HepG2 (cell line): ENCODE measurements around the gene EZH1. TPM values are rescaled to one million over a fixed set of nuclear protein-coding genes. Genes with fewer than 3 reads are reported as not detected.

ENCODE experiments used
- ATAC-seq: fragments of 200-7000 bp; cut with Tn5 transposase; 3 replicates; pipeline ENCODE4 v1.9.1; 2020; ENCODE audit warnings: mild to moderate bottlenecking, moderate library complexity
- BruUV-seq: library from RNA; stranded (reverse); fragments of 400-500 nt; replicated peaks from 2 replicates; lab custom pipeline; 2021; lab: Mats Ljungman, UMichigan
- CTCF ChIA-PET: fragments of 300-600 bp; formaldehyde crosslinking; extraction: SDS; loops from one replicate; lab custom pipeline; 2021; ENCODE audit warnings: low total read pairs, inconsistent platforms, low intra/inter-chr PET ratio; lab: Yijun Ruan, JAX
- POLR2A ChIA-PET: fragments of 350-600 bp; sonication (Branson Sonifier 250); formaldehyde crosslinking; loops from one replicate; lab custom pipeline; 2020; ENCODE audit warnings: antibody characterized with exemption, inconsistent platforms; lab: Yijun Ruan, JAX
- DNase-seq: peaks from one replicate; pipeline ENCODE4 v3.0.0-alpha.2; 2015; ENCODE audit warnings: low spot score
- FAIRE-seq: peaks from 3 replicates; lab custom pipeline; 2011; peaks lifted over from hg19 to GRCh38; lab: Jason Lieb, UNC
- H2AFZ ChIP-seq: one replicate; pipeline ENCODE4 v1.6.1; 2011; ENCODE audit warnings: low read length, inconsistent platforms
- H3K27ac ChIP-seq: fragments of 300-600 bp; 3 replicates; pipeline ENCODE4 v1.8.0; 2011; ENCODE audit warnings: mixed run types, mild to moderate bottlenecking, mixed read lengths, low read length, inconsistent platforms; ENCODE audit not compliant: insufficient read depth; ENCODE audit errors: extremely low read length
- H3K27me3 ChIP-seq, 2 experiments: fragments of 200-600 bp in 1 of 2; 2 replicates in 1 of 2; 3 replicates in 1 of 2; pipeline versions ENCODE4 v1.6.0 to v1.8.0; 2011; ENCODE audit warnings: low read length in 2 of 2, mild to moderate bottlenecking in 2 of 2, moderate library complexity in 2 of 2, inconsistent platforms in 1 of 2; ENCODE audit not compliant: insufficient read depth in 2 of 2, control insufficient read depth in 1 of 2
- H3K36me3 ChIP-seq, 2 experiments: fragments of 200-600 bp in 1 of 2; replicated peaks in 1 of 2; 2 replicates in 1 of 2; 3 replicates in 1 of 2; pipeline versions ENCODE4 v1.5.1 to v1.8.0; 2011; ENCODE audit warnings: low read length in 2 of 2, inconsistent platforms in 1 of 2; ENCODE audit not compliant: insufficient read depth in 2 of 2, control insufficient read depth in 1 of 2
- H3K4me1 ChIP-seq: 2 replicates; pipeline ENCODE4 v1.5.1; 2012; ENCODE audit warnings: low read length, inconsistent platforms; ENCODE audit not compliant: insufficient read depth
- H3K4me2 ChIP-seq: 2 replicates; pipeline ENCODE4 v1.6.0; 2011; ENCODE audit warnings: low read depth, low read length, inconsistent platforms
- H3K4me3 ChIP-seq, 3 experiments: fragments of 200-600 bp in 1 of 3; sonication (generic), shearing (Covaris generic) in 1 of 3; replicated peaks in 1 of 3; 2 replicates each; pipeline ENCODE4 v1.5.1; 2011 to 2016; ENCODE audit warnings: low read length in 3 of 3, inconsistent platforms in 2 of 3, low read depth in 2 of 3, mild to moderate bottlenecking in 2 of 3, control low read depth in 1 of 3, mixed read lengths in 1 of 3; ENCODE audit not compliant: insufficient read depth in 1 of 3
- H3K79me2 ChIP-seq: one replicate; pipeline ENCODE4 v1.6.1; 2011; ENCODE audit warnings: low read length, inconsistent platforms; ENCODE audit not compliant: insufficient read depth
- H3K9ac ChIP-seq: 2 replicates; pipeline ENCODE4 v1.6.0; 2011; ENCODE audit warnings: mild to moderate bottlenecking, low read depth, low read length, inconsistent platforms; ENCODE audit not compliant: insufficient read depth
- H3K9me3 ChIP-seq: 2 replicates; pipeline ENCODE4 v1.5.1; 2012; ENCODE audit warnings: mild to moderate bottlenecking, low read length
- H4K20me1 ChIP-seq: 2 replicates; pipeline ENCODE4 v1.6.0; 2011; ENCODE audit warnings: inconsistent platforms, mild to moderate bottlenecking, low read length, moderate library complexity; ENCODE audit not compliant: insufficient read depth
- HHEX ChIP-seq: IDR thresholded peaks from 2 replicates; pipeline ENCODE4 v1.6.1; 2016; ENCODE audit warnings: control low read depth
- SUZ12 ChIP-seq: fragments of 150-350 bp; IDR thresholded peaks from 2 replicates; pipeline ENCODE4 v1.6.1; 2014; ENCODE audit warnings: low read depth, low read length
- WGBS: methylation state at CpG from one replicate; pipeline ENCODE4 v1.1.6; 2017; ENCODE audit warnings: low lambda C conversion rate; 5-methylcytosine and 5-hydroxymethylcytosine counted together
- in situ Hi-C: cut with HindIII; loops from 2 replicates; pipeline ENCODE4 v1.10.0; 2017; ENCODE audit warnings: low pct_unique_long_range_greater_than_20kb; ENCODE audit not compliant: extremely low pct_ligation_motif_present
- intact Hi-C: fragments of 100-400 bp; cut with micrococcal nuclease; formaldehyde crosslinking; loops from one replicate; pipeline ENCODE4 v1.10.0; 2022; ENCODE audit not compliant: unreplicated experiment
- polyA plus RNA-seq, 8 experiments: library from polyadenylated mRNA; depleted of rRNA in 3 of 8; stranded (reverse) in 7 of 8; unstranded in 1 of 8; fragments of >200 nt; fragmentation: Illumina TruSeq in 4 of 8; extraction: Trizol in 4 of 8; gene quantifications; 2 replicates each; pipeline versions ENCODE4 v1.2.1 to v1.2.3, GENCODE V29; 2011 to 2016; ENCODE audit warnings: low read depth in 4 of 8, missing spikeins in 1 of 8, mixed read lengths in 1 of 8; ENCODE audit not compliant: insufficient read depth in 1 of 8
- total RNA-seq, 5 experiments: library from RNA; depleted of rRNA; stranded (reverse); fragments of >200 nt; fragmentation: Illumina TruSeq; extraction: Trizol; gene quantifications; 2 replicates each; pipeline ENCODE4 v1.2.3, GENCODE V29; 2016; ENCODE audit warnings: low read depth in 1 of 5
- TF ChIP-seq, protein P1 (sequence below): sonication (generic); formaldehyde crosslinking; IDR thresholded peaks from 2 replicates; pipeline ENCODE4 v1.4.0; 2020; ENCODE audit warnings: missing genetic modification reagents, low read depth, mild to moderate bottlenecking, borderline replicate concordance
- TF ChIP-seq, protein P2 (sequence below): sonication (generic); formaldehyde crosslinking; IDR thresholded peaks from 2 replicates; pipeline ENCODE4 v1.4.0; 2020; ENCODE audit warnings: missing genetic modification reagents
- TF ChIP-seq, protein P3 (sequence below): sonication (generic); formaldehyde crosslinking; IDR thresholded peaks from one replicate; pipeline ENCODE4 v1.5.1; 2020; ENCODE audit warnings: mild to moderate bottlenecking, missing genetic modification reagents; ENCODE audit errors: not compliant biosample characterization
- TF ChIP-seq, protein P4 (sequence below): IDR thresholded peaks from 2 replicates; pipeline ENCODE4 v1.6.1; 2012; ENCODE audit warnings: low read depth, low read length, improper control_type of control experiment

EZH1 gene
- total and polyA plus RNA-seq, 2 of the 13 experiments (the other 11 are each of a cell fraction or from before 2014, with no cell fraction given), result 11.6 to 24.0 TPM

DNA sequence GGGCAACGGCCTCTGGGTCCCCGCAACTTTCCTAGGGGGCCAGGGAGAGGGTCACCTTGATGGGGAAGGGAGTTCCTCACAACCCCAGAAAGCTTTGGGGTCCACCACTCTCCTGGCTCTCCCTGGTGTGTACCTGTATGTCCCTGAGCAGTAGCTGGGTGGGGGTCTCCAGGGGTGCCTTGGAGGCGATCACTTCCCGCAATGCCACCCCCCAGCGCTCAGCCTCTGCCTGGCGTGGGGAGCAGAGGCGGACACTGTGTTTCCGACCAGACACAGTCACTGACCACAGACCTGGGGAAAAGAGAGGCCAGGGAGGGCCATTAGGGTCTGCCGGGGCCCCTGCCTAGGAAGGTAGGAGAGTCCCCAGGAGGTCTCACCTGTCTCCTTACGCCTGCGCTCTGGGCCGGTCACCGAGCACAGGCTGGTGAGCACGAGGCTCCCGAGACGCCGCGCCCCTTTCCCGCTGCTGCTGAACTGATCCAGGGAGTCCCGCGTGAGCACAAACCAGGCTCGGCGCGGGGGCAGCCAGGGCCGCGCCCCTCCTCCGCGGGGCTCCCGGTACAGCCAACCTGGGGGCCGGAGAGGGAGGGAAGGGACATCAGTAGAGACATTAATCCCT, 71.5 kb downstream of the EZH1 start:
- Histone ChIP-seq H3K4me3 (no peak overlapping the region), H3K27me3 (no peaks in the 10 kb centered on the region), H3K4me2 (no peak overlapping the region), H3K4me1 (peaks cover 21% of the 10 kb centered on the region), H2AFZ (no peak overlapping the region), H3K79me2 (peaks cover 22% of the 10 kb centered on the region), H3K27ac (no peak overlapping the region), H3K9ac (no peak overlapping the region), H3K36me3 (peaks cover 11 to 46% of the 10 kb centered on the region in 2 experiments), H4K20me1 (no peaks in the 10 kb centered on the region; the same call in 1 of the 2 replicates), H3K9me3 (no peaks in the 10 kb centered on the region)
- 98% methylated on average over 19 of the region's 30 CpGs for WGBS
- ChIA-PET CTCF (no interaction called here), POLR2A (interaction anchor here (0.6 to 6.3 kb wide), 4 partner anchors 10 to 68 kb away, joined by 3 to 65 read pairs (median 3); partner anchors contain the start of genes RETREG3, TUBG1 and TUBG2)
- no peak for DNase-seq
- intact Hi-C loops, result no loop called here
- ATAC-seq, result no peak
- in situ Hi-C loops, result no loop called here
- BruUV-seq, result no TSS peak
- no peak for FAIRE-seq
- TF ChIP-seq, protein P1, sequence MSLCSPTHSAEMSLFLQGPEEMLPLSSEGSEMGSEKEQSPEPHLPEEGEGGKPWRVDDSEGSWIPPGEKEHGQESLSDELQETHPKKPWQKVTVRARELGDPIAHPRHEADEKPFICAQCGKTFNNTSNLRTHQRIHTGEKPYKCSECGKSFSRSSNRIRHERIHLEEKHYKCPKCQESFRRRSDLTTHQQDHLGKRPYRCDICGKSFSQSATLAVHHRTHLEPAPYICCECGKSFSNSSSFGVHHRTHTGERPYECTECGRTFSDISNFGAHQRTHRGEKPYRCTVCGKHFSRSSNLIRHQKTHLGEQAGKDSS (CRISPR knock-in tag), result no peak
- TF ChIP-seq, protein P2, sequence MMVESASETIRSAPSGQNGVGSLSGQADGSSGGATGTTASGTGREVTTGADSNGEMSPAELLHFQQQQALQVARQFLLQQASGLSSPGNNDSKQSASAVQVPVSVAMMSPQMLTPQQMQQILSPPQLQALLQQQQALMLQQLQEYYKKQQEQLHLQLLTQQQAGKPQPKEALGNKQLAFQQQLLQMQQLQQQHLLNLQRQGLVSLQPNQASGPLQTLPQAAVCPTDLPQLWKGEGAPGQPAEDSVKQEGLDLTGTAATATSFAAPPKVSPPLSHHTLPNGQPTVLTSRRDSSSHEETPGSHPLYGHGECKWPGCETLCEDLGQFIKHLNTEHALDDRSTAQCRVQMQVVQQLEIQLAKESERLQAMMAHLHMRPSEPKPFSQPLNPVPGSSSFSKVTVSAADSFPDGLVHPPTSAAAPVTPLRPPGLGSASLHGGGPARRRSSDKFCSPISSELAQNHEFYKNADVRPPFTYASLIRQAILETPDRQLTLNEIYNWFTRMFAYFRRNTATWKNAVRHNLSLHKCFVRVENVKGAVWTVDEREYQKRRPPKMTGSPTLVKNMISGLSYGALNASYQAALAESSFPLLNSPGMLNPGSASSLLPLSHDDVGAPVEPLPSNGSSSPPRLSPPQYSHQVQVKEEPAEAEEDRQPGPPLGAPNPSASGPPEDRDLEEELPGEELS (CRISPR knock-in tag), result no peak
- no peak for TF ChIP-seq HHEX
- TF ChIP-seq SUZ12, result no peak
- TF ChIP-seq, protein P3, sequence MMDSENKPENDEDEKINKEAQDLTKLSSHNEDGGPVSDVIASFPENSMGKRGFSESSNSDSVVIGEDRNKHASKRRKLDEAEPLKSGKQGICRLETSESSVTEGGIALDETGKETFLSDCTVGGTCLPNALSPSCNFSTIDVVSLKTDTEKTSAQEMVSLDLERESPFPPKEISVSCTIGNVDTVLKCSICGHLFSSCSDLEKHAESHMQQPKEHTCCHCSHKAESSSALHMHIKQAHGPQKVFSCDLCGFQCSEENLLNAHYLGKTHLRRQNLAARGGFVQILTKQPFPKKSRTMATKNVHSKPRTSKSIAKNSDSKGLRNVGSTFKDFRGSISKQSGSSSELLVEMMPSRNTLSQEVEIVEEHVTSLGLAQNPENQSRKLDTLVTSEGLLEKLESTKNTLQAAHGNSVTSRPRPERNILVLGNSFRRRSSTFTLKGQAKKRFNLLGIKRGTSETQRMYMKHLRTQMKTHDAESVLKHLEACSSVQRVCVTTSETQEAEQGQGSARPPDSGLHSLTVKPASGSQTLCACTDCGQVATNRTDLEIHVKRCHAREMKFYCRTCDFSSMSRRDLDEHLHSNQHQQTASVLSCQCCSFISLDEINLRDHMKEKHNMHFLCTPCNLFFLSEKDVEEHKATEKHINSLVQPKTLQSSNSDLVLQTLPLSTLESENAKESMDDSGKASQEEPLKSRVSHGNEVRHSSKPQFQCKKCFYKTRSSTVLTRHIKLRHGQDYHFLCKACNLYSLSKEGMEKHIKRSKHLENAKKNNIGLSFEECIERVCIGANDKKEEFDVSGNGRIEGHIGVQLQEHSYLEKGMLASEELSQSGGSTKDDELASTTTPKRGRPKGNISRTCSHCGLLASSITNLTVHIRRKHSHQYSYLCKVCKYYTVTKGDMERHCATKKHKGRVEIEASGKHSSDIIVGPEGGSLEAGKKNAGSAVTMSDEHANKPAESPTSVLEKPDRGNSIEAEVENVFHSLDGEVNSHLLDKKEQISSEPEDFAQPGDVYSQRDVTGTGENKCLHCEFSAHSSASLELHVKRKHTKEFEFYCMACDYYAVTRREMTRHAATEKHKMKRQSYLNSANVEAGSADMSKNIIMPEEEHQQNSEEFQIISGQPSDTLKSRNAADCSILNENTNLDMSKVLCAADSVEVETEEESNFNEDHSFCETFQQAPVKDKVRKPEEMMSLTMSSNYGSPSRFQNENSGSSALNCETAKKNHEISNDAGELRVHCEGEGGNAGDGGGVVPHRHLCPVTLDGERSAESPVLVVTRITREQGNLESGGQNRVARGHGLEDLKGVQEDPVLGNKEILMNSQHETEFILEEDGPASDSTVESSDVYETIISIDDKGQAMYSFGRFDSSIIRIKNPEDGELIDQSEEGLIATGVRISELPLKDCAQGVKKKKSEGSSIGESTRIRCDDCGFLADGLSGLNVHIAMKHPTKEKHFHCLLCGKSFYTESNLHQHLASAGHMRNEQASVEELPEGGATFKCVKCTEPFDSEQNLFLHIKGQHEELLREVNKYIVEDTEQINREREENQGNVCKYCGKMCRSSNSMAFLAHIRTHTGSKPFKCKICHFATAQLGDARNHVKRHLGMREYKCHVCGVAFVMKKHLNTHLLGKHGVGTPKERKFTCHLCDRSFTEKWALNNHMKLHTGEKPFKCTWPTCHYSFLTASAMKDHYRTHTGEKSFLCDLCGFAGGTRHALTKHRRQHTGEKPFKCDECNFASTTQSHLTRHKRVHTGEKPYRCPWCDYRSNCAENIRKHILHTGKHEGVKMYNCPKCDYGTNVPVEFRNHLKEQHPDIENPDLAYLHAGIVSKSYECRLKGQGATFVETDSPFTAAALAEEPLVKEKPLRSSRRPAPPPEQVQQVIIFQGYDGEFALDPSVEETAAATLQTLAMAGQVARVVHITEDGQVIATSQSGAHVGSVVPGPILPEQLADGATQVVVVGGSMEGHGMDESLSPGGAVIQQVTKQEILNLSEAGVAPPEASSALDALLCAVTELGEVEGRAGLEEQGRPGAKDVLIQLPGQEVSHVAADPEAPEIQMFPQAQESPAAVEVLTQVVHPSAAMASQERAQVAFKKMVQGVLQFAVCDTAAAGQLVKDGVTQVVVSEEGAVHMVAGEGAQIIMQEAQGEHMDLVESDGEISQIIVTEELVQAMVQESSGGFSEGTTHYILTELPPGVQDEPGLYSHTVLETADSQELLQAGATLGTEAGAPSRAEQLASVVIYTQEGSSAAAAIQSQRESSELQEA (CRISPR knock-in tag), result no peak
- TF ChIP-seq, protein P4, sequence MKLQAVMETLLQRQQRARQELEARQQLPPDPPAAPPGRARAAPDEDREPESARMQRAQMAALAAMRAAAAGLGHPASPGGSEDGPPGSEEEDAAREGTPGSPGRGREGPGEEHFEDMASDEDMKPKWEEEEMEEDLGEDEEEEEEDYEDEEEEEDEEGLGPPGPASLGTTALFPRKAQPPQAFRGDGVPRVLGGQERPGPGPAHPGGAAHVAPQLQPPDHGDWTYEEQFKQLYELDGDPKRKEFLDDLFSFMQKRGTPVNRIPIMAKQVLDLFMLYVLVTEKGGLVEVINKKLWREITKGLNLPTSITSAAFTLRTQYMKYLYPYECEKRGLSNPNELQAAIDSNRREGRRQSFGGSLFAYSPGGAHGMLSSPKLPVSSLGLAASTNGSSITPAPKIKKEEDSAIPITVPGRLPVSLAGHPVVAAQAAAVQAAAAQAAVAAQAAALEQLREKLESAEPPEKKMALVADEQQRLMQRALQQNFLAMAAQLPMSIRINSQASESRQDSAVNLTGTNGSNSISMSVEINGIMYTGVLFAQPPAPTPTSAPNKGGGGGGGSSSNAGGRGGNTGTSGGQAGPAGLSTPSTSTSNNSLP, result no peak
